Measurements from ENCODE around the gene DNAH10.
"Not testable (repeated sequence)": the region's sequence is repeated elsewhere in the genome, so short reads cannot be mapped to it uniquely, and the experiment has no call there.

Gene DNAH10

GRCh38 chr12:123782997-123783792 lies 21.1 kb downstream of the DNAH10 start:
- H3K27ac ChIP-seq = no peak overlapping the region
- no peak for DNase-seq (ENCODE audit: low read depth, low spot score)

GRCh38 chr12:123787466-123787865 lies 25.4 kb downstream of the DNAH10 start:
- H3K27ac ChIP-seq = no peak overlapping the region
- no peak for DNase-seq (ENCODE audit: low read depth, low spot score)

GRCh38 chr12:123788541-123788940 lies 26.4 kb downstream of the DNAH10 start:
- no peak overlapping the region for H3K27ac ChIP-seq
- no peak for DNase-seq (ENCODE audit: low read depth, low spot score)

GRCh38 chr12:123789422-123789821 lies 27.3 kb downstream of the DNAH10 start:
- H3K27ac ChIP-seq; DNase-seq (ENCODE audit: low read depth, low spot score): not testable (repeated sequence)

- DNase-seq (ENCODE audit: low read depth, low spot score) = no peak
- H3K27ac ChIP-seq = no peak overlapping the region
Measured at GRCh38 chr12:123790905-123791467, 28.9 kb downstream of the DNAH10 start.

- no peak overlapping the region for H3K27ac ChIP-seq
- DNase-seq (ENCODE audit: low read depth, low spot score) = no peak
Measured at GRCh38 chr12:123794027-123794426, 31.9 kb downstream of the DNAH10 start.

- DNase-seq (ENCODE audit: low read depth, low spot score) = no peak
- H3K27ac ChIP-seq = no peak overlapping the region
Measured at GRCh38 chr12:123798518-123798917, 36.4 kb downstream of the DNAH10 start.

- DNase-seq (ENCODE audit: low read depth, low spot score) = no peak
Measured at GRCh38 chr12:123799227-123799626, 37.1 kb downstream of the DNAH10 start.

GRCh38 chr12:123801573-123802178 lies 39.6 kb downstream of the DNAH10 start:
- peak; percentile 3 for DNase-seq (ENCODE audit: low read depth, low spot score)
- no peak overlapping the region for H3K27ac ChIP-seq

More at GRCh38 chr12:123799227-123799626, 37.1 kb downstream of the DNAH10 start:
- no peak overlapping the region for H3K27ac ChIP-seq

GRCh38 chr12:123805173-123805572 lies 43.1 kb downstream of the DNAH10 start:
- no peak for DNase-seq (ENCODE audit: low read depth, low spot score)
- no peak overlapping the region for H3K27ac ChIP-seq

GRCh38 chr12:123807002-123807401 lies 44.9 kb downstream of the DNAH10 start:
- DNase-seq (ENCODE audit: low read depth, low spot score) = no peak
- H3K27ac ChIP-seq = no peak overlapping the region

GRCh38 chr12:123807670-123808069 lies 45.6 kb downstream of the DNAH10 start:
- H3K27ac ChIP-seq = no peak overlapping the region
- no peak for DNase-seq (ENCODE audit: low read depth, low spot score)

GRCh38 chr12:123808167-123808566 lies 46.1 kb downstream of the DNAH10 start:
- DNase-seq (ENCODE audit: low read depth, low spot score) = no peak
- H3K27ac ChIP-seq = no peak overlapping the region

- DNase-seq (ENCODE audit: low read depth, low spot score) = no peak
- H3K27ac ChIP-seq = no peak overlapping the region
Measured at GRCh38 chr12:123813349-123813748, 51.2 kb downstream of the DNAH10 start.

GRCh38 chr12:123815968-123816367 lies 53.9 kb downstream of the DNAH10 start:
- H3K27ac ChIP-seq = no peak overlapping the region
- DNase-seq (ENCODE audit: low read depth, low spot score) = no peak

GRCh38 chr12:123816896-123817537 lies 54.9 kb downstream of the DNAH10 start:
- DNase-seq (ENCODE audit: low read depth, low spot score) = no peak
- H3K27ac ChIP-seq = no peak overlapping the region

- no peak overlapping the region for H3K27ac ChIP-seq
- no peak for DNase-seq (ENCODE audit: low read depth, low spot score)
Measured at GRCh38 chr12:123822804-123823203, 60.7 kb downstream of the DNAH10 start.

- DNase-seq (ENCODE audit: low read depth, low spot score) = no peak
- no peak overlapping the region for H3K27ac ChIP-seq
Measured at GRCh38 chr12:123828120-123828519, 66.0 kb downstream of the DNAH10 start.

GRCh38 chr12:123828854-123829547 lies 66.9 kb downstream of the DNAH10 start:
- no peak for DNase-seq (ENCODE audit: low read depth, low spot score)
- H3K27ac ChIP-seq = no peak overlapping the region

- H3K27ac ChIP-seq = no peak overlapping the region
- no peak for DNase-seq (ENCODE audit: low read depth, low spot score)
Measured at GRCh38 chr12:123829561-123829960, 67.5 kb downstream of the DNAH10 start.

Data from epithelial cell of prostate (primary cell).